B cell (primary cell): ENCODE data around the gene PACSIN2. TPM values are rescaled to one million over a fixed set of nuclear protein-coding genes. Genes with fewer than 3 reads are reported as not detected.

ENCODE experiments used
- ATAC-seq: fragments of 200-7000 bp; cut with Tn5 transposase; one replicate; pipeline ENCODE4 v1.10.0; 2021; ENCODE audit warnings: low read depth, mild to moderate bottlenecking, moderate number of reproducible peaks, moderate library complexity
- CTCF ChIA-PET: fragments of 350-600 bp; sonication (Branson Sonifier 250); formaldehyde crosslinking; loops from one replicate; lab custom pipeline; 2021; ENCODE audit warnings: antibody characterized with exemption, inconsistent platforms; lab: Charles Lee
- POLR2A ChIA-PET: fragments of 350-600 bp; sonication (Branson Sonifier 250); formaldehyde crosslinking; loops from one replicate; lab custom pipeline; 2021; ENCODE audit warnings: antibody characterized with exemption; lab: Charles Lee
- DNase-seq: peaks from one replicate; pipeline ENCODE4 v3.0.0; 2013
- H2AFZ ChIP-seq: 2 replicates; pipeline ENCODE4 v1.6.1; 2012; ENCODE audit warnings: mild to moderate bottlenecking, low read depth, low read length; ENCODE audit not compliant: insufficient read depth, poor library complexity, severe bottlenecking
- H3K27ac ChIP-seq, 2 donors: 1 replicate in 1 of 2; 2 replicates in 1 of 2; pipeline ENCODE4 v1.5.1; 2012 to 2013; ENCODE audit warnings: low read length in 2 of 2, mild to moderate bottlenecking in 2 of 2, moderate library complexity in 1 of 2
- H3K27me3 ChIP-seq, 4 experiments: fragments of 200-600 bp in 1 of 4; sonication (generic) in 1 of 4; replicated peaks in 1 of 4; 1 replicate in 2 of 4; 2 replicates in 2 of 4; pipeline versions ENCODE4 v1.6.1 to v1.7.0; 2013 to 2016; ENCODE audit warnings: low read length in 3 of 4, mild to moderate bottlenecking in 2 of 4, mixed read lengths in 1 of 4, moderate library complexity in 1 of 4; ENCODE audit not compliant: insufficient read depth in 4 of 4, control insufficient read depth in 3 of 4; ENCODE audit errors: control extremely low read depth in 1 of 4
- H3K36me3 ChIP-seq, 2 experiments: replicated peaks in 1 of 2; 1 replicate in 1 of 2; 2 replicates in 1 of 2; pipeline versions ENCODE4 v1.6.1 to v1.7.1; 2013; ENCODE audit warnings: low read length in 1 of 2; ENCODE audit not compliant: insufficient read depth in 2 of 2, control insufficient read depth in 1 of 2; ENCODE audit errors: control extremely low read depth in 1 of 2, extremely low read depth in 1 of 2
- H3K4me1 ChIP-seq, 2 donors: fragments of 200-600 bp in 1 of 2; sonication (generic) in 1 of 2; 1 replicate in 1 of 2; 2 replicates in 1 of 2; pipeline versions ENCODE4 v1.5.1 to v1.6.1; 2013 to 2017; ENCODE audit warnings: low read length in 2 of 2; ENCODE audit not compliant: control insufficient read depth in 2 of 2, insufficient read depth in 2 of 2
- H3K4me2 ChIP-seq: replicated peaks from 2 replicates; pipeline ENCODE3; 2012; ENCODE audit warnings: mild to moderate bottlenecking, low read depth, low read length; ENCODE audit not compliant: poor library complexity, severe bottlenecking
- H3K4me3 ChIP-seq, 5 experiments: fragments of 200-600 bp in 1 of 5; sonication (generic) in 1 of 5; 1 replicate in 3 of 5; 2 replicates in 2 of 5; pipeline versions ENCODE4 v1.5.1 to v1.7.0; 2011 to 2016; ENCODE audit warnings: low read length in 4 of 5, mild to moderate bottlenecking in 4 of 5, low read depth in 2 of 5, control low read depth in 1 of 5, moderate library complexity in 1 of 5; ENCODE audit not compliant: insufficient read depth in 1 of 5; ENCODE audit errors: control extremely low read depth in 1 of 5, extremely low read depth in 1 of 5
- H3K79me2 ChIP-seq: fragments of 200-600 bp; sonication (generic); one replicate; pipeline ENCODE4 v1.6.0; 2016; ENCODE audit warnings: low read length; ENCODE audit not compliant: control insufficient read depth, insufficient read depth
- H3K9ac ChIP-seq: fragments of 200-600 bp; sonication (generic); 2 replicates; pipeline ENCODE4 v1.6.1; 2017; ENCODE audit warnings: mild to moderate bottlenecking, low read length, moderate library complexity
- H3K9me3 ChIP-seq, 3 donors: one replicate each; pipeline versions ENCODE4 v1.6.1 to v1.7.1; 2013; ENCODE audit warnings: low read length in 2 of 3; ENCODE audit not compliant: control insufficient read depth in 2 of 3, insufficient read depth in 1 of 3; ENCODE audit errors: control extremely low read depth in 1 of 3
- H4K20me1 ChIP-seq: 2 replicates; pipeline ENCODE4 v1.6.0; 2012; ENCODE audit warnings: mild to moderate bottlenecking, low read length; ENCODE audit not compliant: insufficient read depth, control insufficient read depth, poor library complexity, severe bottlenecking
- H3K27ac Mint-ChIP-seq: one replicate; pipeline ENCODE4 v1.8.0; 2021; ENCODE audit warnings: mixed read lengths
- H3K27me3 Mint-ChIP-seq: one replicate; pipeline ENCODE4 v1.8.0; 2021; ENCODE audit warnings: mixed read lengths
- H3K4me1 Mint-ChIP-seq: one replicate; pipeline ENCODE4 v1.8.0; 2021; ENCODE audit warnings: mixed read lengths
- H3K4me3 Mint-ChIP-seq: one replicate; pipeline ENCODE4 v1.8.0; 2021; ENCODE audit warnings: mixed read lengths
- H3K9me3 Mint-ChIP-seq: one replicate; pipeline ENCODE4 v1.8.0; 2022; ENCODE audit warnings: mixed read lengths; ENCODE audit not compliant: insufficient read depth
- CTCF ChIP-seq: fragments of 200-600 bp; IDR thresholded peaks from one replicate; pipeline ENCODE4 v1.8.0; 2022; ENCODE audit warnings: antibody characterized with exemption, mild to moderate bottlenecking
- EZH2 ChIP-seq: IDR thresholded peaks from 2 replicates; pipeline ENCODE4 v1.6.1; 2012; ENCODE audit warnings: borderline replicate concordance, low read depth, mild to moderate bottlenecking, moderate library complexity, low read length; ENCODE audit not compliant: insufficient read depth, poor library complexity, severe bottlenecking
- WGBS: methylation state at CpG from one replicate; pipeline ENCODE4 v1.1.5; 2013; ENCODE audit warnings: missing lambda C conversion rate; ENCODE audit not compliant: insufficient coverage; 5-methylcytosine and 5-hydroxymethylcytosine counted together
- intact Hi-C: fragments of 100-400 bp; cut with micrococcal nuclease; formaldehyde crosslinking; loops from one replicate; pipeline ENCODE4 v1.10.0; 2022
- polyA plus RNA-seq: library from polyadenylated mRNA; depleted of rRNA; stranded (reverse); fragments of >200 nt; gene quantifications from 2 replicates; pipeline ENCODE4 v1.2.3, GENCODE V29; 2012
- total RNA-seq, 2 donors: library from RNA; stranded (reverse); fragments of 120-200 nt in 1 of 2; gene quantifications; 1 replicate in 1 of 2; 2 replicates in 1 of 2; pipeline versions ENCODE4 v1.2.3 to v1.2.4, GENCODE V29; 2013 to 2022

PACSIN2 gene
- total and polyA plus RNA-seq, 2 donors (not counting 1 experiment from before 2014, with no cell fraction given): 26.9 to 59.3 TPM

GRCh38 chr22:43000441-43001175 is 14.3 kb downstream of the PACSIN2 start:
- H3K4me1 Mint-ChIP-seq: peaks cover 79% of the 10 kb centered on the region
- H3K27ac Mint-ChIP-seq: peak overlapping the region; percentile 78
- POLR2A ChIA-PET: interaction anchor here (0.9 kb wide), 1 partner anchor 163 kb away, joined by 3 read pairs; no protein-coding TSS in a partner anchor
- intact Hi-C loops: no loop called here
- Histone ChIP-seq H3K9ac (no peak overlapping the region), H2AFZ (no peak overlapping the region), H3K4me1 (peaks cover 43 to 62% of the 10 kb centered on the region in 2 donors), H3K27me3 (no peaks in the 10 kb centered on the region), H3K4me3 (no peak overlapping the region), H3K27ac (no peak overlapping the region), H3K9me3 (peaks cover 0 to 8% (median 0%) of the 10 kb centered on the region in 3 donors), H4K20me1 (peaks cover 86% of the 10 kb centered on the region), H3K4me2 (peak overlapping the region; percentile 55), H3K36me3 (no peaks in the 10 kb centered on the region), H3K79me2 (peaks cover 98% of the 10 kb centered on the region)
- ATAC-seq (no peak), DNase-seq (no peak)
- WGBS: 79% methylated on average over 6 of the region's 8 CpGs
- H3K4me3 Mint-ChIP-seq: no peak overlapping the region
- H3K27me3 Mint-ChIP-seq: no peaks in the 10 kb centered on the region
- CTCF ChIA-PET: interaction anchor here (1.0 to 1.4 kb wide), 2 partner anchors 14 to 133 kb away, joined by 4 to 5 read pairs; no protein-coding TSS in a partner anchor
- TF ChIP-seq CTCF (no peak), EZH2 (no peak)
- no peaks in the 10 kb centered on the region for H3K9me3 Mint-ChIP-seq

DNA sequence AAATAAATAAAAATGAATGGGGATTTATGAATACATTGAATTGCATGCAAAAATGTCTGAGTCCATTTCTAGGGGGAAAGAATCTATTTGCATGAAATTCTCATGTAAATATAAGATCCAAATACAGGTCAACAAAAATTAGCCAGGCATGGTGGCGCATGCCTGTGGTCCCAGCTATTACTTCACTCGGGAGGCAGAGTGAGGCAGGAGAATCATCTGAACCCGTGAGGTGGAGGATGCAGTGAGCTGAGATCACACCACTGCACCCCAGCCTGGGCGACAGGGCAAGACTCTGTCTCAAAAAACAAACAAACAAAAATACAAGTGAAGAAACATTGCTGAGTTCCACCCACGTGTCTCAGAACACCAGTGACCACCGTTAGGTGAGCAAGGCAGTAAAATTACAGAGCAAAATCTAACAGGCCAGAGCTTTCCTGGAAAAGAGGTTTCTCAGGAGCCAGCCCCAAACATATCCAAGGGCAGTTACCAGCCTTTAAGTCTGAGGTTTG is 17.3 kb downstream of the PACSIN2 start:
- Histone ChIP-seq H4K20me1 (peaks cover 87% of the 10 kb centered on the region), H3K4me1 (peaks cover 37 to 68% of the 10 kb centered on the region in 2 donors), H3K79me2 (peaks cover 99% of the 10 kb centered on the region), H3K4me2 (peak overlapping the region; percentile 29), H3K36me3 (peaks cover 0 to 5% of the 10 kb centered on the region in 2 experiments), H2AFZ (no peak overlapping the region), H3K4me3 (no peak overlapping the region), H3K9me3 (peaks cover 0 to 13% (median 0%) of the 10 kb centered on the region in 3 donors), H3K9ac (no peak overlapping the region), H3K27ac (no peak overlapping the region), H3K27me3 (no peaks in the 10 kb centered on the region)
- Mint-ChIP-seq H3K27me3 (no peaks in the 10 kb centered on the region), H3K4me3 (no peak overlapping the region), H3K9me3 (no peaks in the 10 kb centered on the region), H3K27ac (no peak overlapping the region), H3K4me1 (peaks cover 83% of the 10 kb centered on the region)
- TF ChIP-seq EZH2: no peak
- TF ChIP-seq CTCF: no peak
- intact Hi-C loops: no loop called here
- CTCF ChIA-PET: interaction anchor here (1.2 kb wide), 1 partner anchor 59 kb away, joined by 3 read pairs; no protein-coding TSS in a partner anchor
- POLR2A ChIA-PET: no interaction called here
- ATAC-seq (no peak), DNase-seq (no peak)
- 50% methylated on average over 2 of the region's 6 CpGs for WGBS
